A549 treated with ZK216348 at 1 μM for 4 hours (cell line): ENCODE results near the gene FAM170A. TPM values are rescaled to one million over a fixed set of nuclear protein-coding genes. Genes with fewer than 3 reads are reported as not detected.

Source experiments
- total RNA-seq: library from RNA; stranded (reverse); fragments of 200-300 nt; extraction: Qiagen RNA extraction; gene quantifications from 5 replicates; pipeline ENCODE4 v1.2.3, GENCODE V29; 2022; ENCODE audit warnings: low read depth

FAM170A gene, protein sequence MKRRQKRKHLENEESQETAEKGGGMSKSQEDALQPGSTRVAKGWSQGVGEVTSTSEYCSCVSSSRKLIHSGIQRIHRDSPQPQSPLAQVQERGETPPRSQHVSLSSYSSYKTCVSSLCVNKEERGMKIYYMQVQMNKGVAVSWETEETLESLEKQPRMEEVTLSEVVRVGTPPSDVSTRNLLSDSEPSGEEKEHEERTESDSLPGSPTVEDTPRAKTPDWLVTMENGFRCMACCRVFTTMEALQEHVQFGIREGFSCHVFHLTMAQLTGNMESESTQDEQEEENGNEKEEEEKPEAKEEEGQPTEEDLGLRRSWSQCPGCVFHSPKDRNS
- not detected in 5 replicates for total RNA-seq

DNA sequence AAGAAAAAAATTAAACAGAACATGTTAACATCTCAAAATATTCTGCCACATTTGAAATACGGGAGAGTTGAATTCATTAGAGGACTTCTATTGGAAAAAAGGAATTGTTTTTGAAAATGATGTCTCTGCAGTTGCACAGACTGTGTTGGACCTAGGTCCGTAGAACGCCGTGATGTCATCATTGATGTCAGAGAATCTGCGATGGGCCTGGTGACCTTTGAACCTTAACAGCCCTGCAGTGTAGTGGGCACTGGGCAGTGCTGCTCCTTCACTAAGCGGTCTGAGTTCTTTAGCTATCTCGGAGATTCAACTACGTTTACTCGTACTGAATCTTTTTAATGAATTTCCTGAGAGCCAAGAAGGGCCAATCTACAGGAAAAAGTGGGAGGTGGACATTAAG lies at the start of gene FAM170A:
Gene FAM170A (plus strand): TSS at position 220 of the 400 bp plus-strand sequence. CDS start 211 bp downstream, outside the sequence.

Other genes with a start within 250 kb of the FAM170A start
- gene HSD17B4, start 177.1 kb upstream of the FAM170A start, total RNA-seq: 56.7 to 80.0 TPM (median 72.7 TPM) in 5 replicates